Measurements from ENCODE around the gene PEPD.
A peak's percentile ranks its signal among the peaks of the same experiment; 100 is the strongest.

PEPD gene

GRCh38 chr19:33393286-33394005 lies 128.1 kb downstream of the PEPD start:
- DNase-seq = peak; percentile 54

GRCh38 chr19:33392341-33393285 lies 129.0 kb downstream of the PEPD start:
- DNase-seq = peak; percentile 70

DNA sequence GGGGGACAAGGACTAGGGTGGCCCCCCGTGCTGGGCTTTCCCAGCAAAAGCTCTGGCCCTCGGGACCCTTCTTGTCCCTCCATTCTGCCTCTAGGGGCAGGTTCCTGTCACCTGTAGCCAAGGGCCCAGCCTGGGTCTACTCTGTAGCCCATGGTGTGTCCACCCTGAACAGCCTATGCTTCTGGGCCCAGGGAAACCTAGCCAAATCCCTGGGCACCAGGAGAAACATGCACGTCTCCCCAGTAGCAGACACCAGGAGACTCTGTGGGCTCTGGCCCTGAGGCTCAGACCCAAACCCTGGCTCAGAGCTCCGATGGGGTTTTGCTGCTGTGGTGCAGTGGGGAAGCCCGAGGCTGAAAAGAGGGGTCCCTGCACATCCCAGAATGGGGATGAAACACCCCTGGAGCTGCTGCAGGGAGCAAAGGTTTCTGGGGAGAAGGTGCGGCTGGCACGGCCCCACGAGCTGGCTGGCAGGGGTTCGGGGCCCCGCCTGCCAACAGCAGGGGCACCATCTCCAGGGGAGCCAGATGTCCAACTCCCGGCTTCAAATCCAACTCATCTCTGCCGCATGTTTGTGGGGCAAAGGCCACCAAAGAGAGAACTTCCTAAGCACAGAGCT lies 129.9 kb downstream of the PEPD start:
- no peak for DNase-seq

DNA sequence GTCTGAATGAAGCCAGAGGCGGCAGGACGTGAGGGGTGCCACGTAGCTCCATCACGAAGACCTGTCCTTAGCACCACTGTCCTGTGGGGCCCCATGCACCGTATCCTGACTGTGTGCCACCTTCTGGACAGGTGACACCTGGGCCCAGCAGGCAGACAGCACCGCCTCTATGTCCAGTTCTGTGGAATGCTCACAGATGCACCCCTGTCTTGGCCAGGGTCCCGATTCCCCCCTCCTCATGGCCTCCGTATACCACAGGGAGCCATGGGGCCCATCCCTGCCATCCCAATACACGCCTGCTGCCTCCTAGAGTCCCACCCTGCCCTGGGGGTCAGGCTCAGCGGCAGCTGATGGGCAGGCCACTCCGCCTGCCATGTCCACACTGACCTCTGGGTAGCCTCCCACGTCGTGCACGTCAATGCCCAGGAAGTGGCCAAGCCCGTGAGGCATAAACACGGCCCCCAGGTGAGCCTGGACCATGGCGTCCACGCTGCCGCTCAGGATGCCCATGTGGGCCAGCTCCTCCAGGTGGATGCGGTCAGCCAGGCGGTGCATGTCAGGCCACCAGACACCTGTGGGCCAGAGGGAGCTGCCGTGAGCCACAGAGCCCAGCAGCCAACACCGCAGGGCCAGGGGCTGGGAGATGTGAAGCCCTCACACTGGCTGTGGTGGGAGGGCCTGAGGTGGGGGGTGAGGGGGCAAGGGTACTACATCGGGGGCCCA lies 130.5 kb downstream of the PEPD start:
- DNase-seq = no peak

- no peak for DNase-seq
Measured at GRCh38 chr19:33390101-33390907, 131.3 kb downstream of the PEPD start.

DNA sequence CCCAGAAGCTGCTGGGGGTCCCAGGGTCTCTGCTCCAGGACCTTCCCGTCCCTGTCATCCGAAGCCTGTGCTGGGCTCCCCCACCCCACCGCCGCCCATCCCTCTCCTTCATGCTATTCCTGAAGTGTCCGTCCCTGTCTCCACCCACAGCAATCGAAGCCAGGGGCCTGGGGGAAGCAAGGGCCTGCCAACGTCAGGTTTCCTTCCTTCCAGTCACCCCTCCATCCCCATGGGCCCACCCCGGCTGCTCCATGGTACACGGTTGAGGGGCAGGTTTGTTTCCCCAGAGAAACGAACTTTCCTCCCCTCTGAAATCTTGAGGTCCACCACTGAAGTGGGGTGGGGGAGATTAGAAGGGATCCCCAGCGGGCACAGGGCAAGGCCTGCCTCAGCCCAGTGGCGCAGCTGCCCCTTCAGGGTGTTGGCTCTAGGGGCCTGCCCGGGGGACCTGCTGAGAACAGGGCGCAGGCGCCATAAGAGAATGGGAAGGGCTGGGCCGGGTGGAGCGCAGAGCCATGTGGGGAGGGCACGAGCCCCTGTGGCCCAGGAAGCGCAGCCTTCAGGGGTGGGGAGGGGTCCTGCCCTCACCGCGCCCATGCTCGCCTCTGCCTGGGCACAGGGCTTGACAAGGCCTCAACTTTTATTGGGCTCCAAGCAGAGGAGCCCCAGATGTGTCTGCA lies 132.0 kb downstream of the PEPD start:
- no peak for DNase-seq

DNA sequence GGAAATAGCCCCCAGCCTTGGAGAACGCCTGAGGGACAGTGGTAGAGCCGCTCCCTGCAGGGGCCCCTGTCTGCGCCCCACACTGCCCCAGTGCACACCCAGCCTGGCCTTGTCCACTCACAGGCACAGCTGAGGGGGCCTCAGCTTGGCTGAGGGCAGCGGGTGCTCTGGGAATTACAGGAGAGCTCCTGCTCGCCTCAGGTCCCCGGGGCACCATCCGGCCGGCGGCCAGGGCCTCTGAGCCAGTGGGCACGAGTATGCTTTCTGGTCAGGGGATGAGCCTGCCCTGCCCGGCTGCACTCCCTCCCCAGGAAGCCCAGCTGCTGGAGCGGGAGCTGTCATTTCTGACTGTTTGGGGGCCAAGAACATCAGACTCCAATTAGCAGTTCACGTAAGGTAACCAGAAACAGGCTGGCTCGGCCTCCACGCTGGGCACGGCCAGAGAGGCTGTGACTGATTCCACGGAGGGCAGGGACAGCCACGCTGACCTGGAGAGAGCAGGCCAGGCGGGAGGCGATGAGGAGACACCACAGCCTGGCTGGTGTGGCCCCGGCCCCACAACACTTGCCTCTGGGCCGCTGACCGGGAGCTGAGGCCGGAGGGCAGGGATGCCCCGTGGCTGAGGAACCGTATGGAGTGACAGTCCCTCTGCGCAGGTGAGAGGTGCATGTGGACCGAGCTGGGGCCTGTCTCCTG lies 132.7 kb downstream of the PEPD start:
- DNase-seq = no peak

DNA sequence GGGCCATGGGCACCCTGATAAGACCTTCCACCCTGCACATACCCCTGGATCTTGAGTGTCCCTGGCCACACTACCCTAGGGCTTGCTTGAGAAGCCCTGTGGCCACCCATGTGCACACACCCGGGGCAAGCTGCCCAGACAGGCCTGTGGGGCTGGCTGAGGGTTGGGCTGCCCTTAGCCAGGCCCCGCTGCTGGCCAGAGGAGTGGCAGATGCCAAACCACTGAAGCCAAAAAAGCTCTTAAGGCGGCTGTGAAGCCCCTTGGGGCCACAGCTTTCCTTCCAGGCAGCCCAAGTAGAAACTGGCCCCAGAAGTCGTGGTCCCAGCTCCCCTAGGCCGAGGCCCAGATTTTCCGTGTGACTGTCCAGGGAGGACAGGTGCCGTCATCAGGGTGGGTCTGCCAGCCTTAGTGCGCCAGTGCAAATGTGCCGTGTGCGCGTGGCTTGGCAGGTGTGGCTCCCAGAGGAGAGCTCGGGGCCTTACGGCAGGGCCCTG lies 133.3 kb downstream of the PEPD start:
- DNase-seq = no peak

GRCh38 chr19:33387351-33388230 lies 134.0 kb downstream of the PEPD start:
- DNase-seq = no peak

- DNase-seq = no peak
Measured at GRCh38 chr19:33386361-33386858, 135.2 kb downstream of the PEPD start.

GRCh38 chr19:33385956-33386355 lies 135.6 kb downstream of the PEPD start:
- DNase-seq = no peak

DNA sequence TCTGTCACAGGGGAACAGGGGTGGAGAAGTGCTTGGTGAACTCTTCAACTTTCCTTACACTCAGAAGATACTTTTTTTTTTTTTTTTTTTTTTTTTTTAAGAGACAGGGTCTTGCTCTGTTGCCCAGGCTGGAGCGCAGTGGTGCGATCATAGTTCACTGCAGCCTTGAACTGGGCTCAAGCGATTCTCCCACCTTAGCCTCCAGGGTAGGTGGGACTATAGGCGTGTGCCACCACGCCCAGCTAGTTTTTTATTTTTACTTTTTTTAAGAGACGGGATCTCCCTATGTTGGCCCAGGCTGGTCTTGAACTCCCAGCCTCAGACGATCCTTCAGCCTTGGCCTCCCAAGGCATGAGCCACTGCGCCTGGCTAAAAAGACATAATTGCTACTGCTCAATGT lies 136.6 kb downstream of the PEPD start:
- no peak for DNase-seq

GRCh38 chr19:33383720-33384292 lies 137.8 kb downstream of the PEPD start:
- DNase-seq = no peak

GRCh38 chr19:33382982-33383381 lies 138.6 kb downstream of the PEPD start:
- DNase-seq = no peak

GRCh38 chr19:33382006-33382405 lies 139.6 kb downstream of the PEPD start:
- DNase-seq = no peak

DNA sequence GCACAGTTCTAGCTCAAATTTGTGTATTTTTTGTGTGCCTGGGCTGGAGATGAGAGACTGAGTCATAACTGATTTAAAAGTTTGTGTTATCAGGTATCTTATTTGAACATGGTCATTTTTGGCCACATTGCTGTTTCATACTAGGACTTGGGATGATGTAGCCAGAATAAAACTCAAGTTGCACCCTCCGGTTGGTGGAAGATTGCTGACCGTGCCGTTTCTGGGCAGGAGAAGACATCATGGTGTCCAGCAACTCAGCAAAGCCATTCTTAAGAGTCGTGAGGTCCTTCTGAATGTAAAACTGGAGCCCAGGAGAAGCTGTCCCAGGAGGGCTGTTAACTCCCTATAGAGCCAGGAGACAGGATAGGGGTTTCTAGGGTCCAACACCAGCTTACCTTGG lies 140.5 kb downstream of the PEPD start:
- no peak for DNase-seq

DNA sequence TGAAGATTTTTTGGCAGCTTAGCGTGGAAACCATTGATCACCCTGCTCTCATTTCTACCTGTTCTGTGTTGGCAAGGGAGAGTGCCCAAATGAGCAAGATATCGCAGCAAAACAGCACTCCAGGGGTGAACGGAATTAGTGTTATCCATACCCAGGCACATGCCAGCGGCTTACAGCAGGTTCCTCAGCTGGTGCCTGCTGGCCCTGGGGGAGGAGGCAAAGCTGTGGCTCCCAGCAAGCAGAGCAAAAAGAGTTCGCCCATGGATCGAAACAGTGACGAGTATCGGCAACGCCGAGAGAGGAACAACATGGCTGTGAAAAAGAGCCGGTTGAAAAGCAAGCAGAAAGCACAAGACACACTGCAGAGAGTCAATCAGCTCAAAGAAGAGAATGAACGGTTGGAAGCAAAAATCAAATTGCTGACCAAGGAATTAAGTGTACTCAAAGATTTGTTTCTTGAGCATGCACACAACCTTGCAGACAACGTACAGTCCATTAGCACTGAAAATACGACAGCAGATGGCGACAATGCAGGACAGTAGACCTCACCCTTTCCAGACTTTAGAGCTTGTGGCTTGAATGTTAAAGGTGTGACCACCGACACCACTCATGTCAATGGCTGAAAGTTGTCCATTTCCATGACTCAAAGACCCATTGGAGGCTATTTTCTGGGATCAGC lies 142.3 kb downstream of the PEPD start:
- DNase-seq = no peak

Measured in NCI-H69 (cell line).